OCI-LY3 (cell line): ENCODE results near the gene C10orf90.

Experiments
- H2AFZ ChIP-seq: fragments of 200-600, 300-600 bp; shearing (Covaris generic); 2 replicates; pipeline ENCODE4 v1.6.0; 2014; ENCODE audit warnings: antibody characterized with exemption, low read depth, low read length
- H3K27ac ChIP-seq: fragments of 200-600, 300-600 bp; sonication (generic); 2 replicates; pipeline ENCODE4 v1.5.1; 2014; ENCODE audit warnings: mild to moderate bottlenecking, low read length, moderate library complexity, mixed read lengths
- H3K27me3 ChIP-seq: fragments of 200-600, 300-600 bp; sonication (generic); 2 replicates; pipeline ENCODE4 v1.6.1; 2014; ENCODE audit warnings: low read depth, low read length, mixed read lengths
- H3K36me3 ChIP-seq: fragments of 200-600, 300-600 bp; sonication (generic); replicated peaks from 2 replicates; pipeline ENCODE3; 2014; ENCODE audit warnings: low read depth, low read length, mixed read lengths
- H3K4me1 ChIP-seq: fragments of 300-600, 200-600 bp; sonication (generic); 2 replicates; pipeline ENCODE4 v1.6.1; 2014; ENCODE audit warnings: low read length, mixed read lengths
- H3K4me2 ChIP-seq: fragments of 200-600, 300-600 bp; sonication (generic); 2 replicates; pipeline ENCODE4 v1.6.1; 2014; ENCODE audit warnings: low read length, mixed read lengths
- H3K4me3 ChIP-seq: fragments of 300-600, 200-600 bp; sonication (generic); 2 replicates; pipeline ENCODE4 v1.5.1; 2014; ENCODE audit warnings: antibody characterized with exemption, mild to moderate bottlenecking, low read length, moderate library complexity
- H3K79me2 ChIP-seq: fragments of 300-600, 200-600 bp; shearing (Covaris generic); 2 replicates; pipeline ENCODE4 v1.6.1; 2014; ENCODE audit warnings: mild to moderate bottlenecking, low read length, mixed read lengths
- H3K9ac ChIP-seq: fragments of 300-600, 200-600 bp; shearing (Covaris generic); 2 replicates; pipeline ENCODE4 v1.6.0; 2014; ENCODE audit warnings: mild to moderate bottlenecking, low read length, moderate library complexity
- H3K9me3 ChIP-seq: fragments of 200-600, 300-600 bp; shearing (Covaris generic); 2 replicates; pipeline ENCODE4 v1.6.1; 2014; ENCODE audit warnings: low read length, mixed read lengths; ENCODE audit not compliant: insufficient read depth
- H4K20me1 ChIP-seq: fragments of 200-600, 300-600 bp; sonication (generic); 2 replicates; pipeline ENCODE4 v1.6.1; 2016; ENCODE audit warnings: low read length, mixed read lengths; ENCODE audit not compliant: insufficient read depth
- CTCF ChIP-seq: fragments of 200-600, 300-600 bp; sonication (generic); IDR thresholded peaks from 2 replicates; pipeline ENCODE4 v1.5.1; 2014; ENCODE audit warnings: antibody characterized with exemption, low read length, low read depth
- EZH2phosphoT487 ChIP-seq: fragments of 200-600 bp; shearing (Covaris generic); IDR thresholded peaks from 2 replicates; pipeline ENCODE4 v1.6.1; 2018; ENCODE audit warnings: antibody characterized with exemption, mixed run types, low read depth

The C10orf90 gene

GRCh38 chr10:126618466-126618865 is 52.0 kb downstream of the C10orf90 start:
- Histone ChIP-seq H3K9ac (no peak overlapping the region), H3K4me3 (no peak overlapping the region), H3K4me1 (no peaks in the 10 kb centered on the region), H3K9me3 (no peaks in the 10 kb centered on the region), H4K20me1 (no peaks in the 10 kb centered on the region), H3K4me2 (no peak overlapping the region), H3K79me2 (no peaks in the 10 kb centered on the region), H3K36me3 (no peaks in the 10 kb centered on the region), H3K27ac (no peak overlapping the region), H2AFZ (no peak overlapping the region), H3K27me3 (no peaks in the 10 kb centered on the region)
- TF ChIP-seq CTCF, result no peak
- TF ChIP-seq EZH2phosphoT487, result no peak

- Histone ChIP-seq H3K9me3 (no peaks in the 10 kb centered on the region), H3K27me3 (no peaks in the 10 kb centered on the region), H2AFZ (no peak overlapping the region), H3K79me2 (no peaks in the 10 kb centered on the region), H3K36me3 (no peaks in the 10 kb centered on the region), H3K27ac (no peak overlapping the region), H3K4me3 (no peak overlapping the region), H3K4me1 (no peaks in the 10 kb centered on the region), H3K4me2 (no peak overlapping the region), H3K9ac (no peak overlapping the region), H4K20me1 (no peaks in the 10 kb centered on the region)
- TF ChIP-seq EZH2phosphoT487, result no peak
- no peak for TF ChIP-seq CTCF
These were observed 52.8 kb downstream of the C10orf90 start for GRCh38 chr10:126617733-126618132.

GRCh38 chr10:126617208-126617607 is 53.3 kb downstream of the C10orf90 start:
- no peaks in the 10 kb centered on the region for H3K36me3 ChIP-seq
- no peaks in the 10 kb centered on the region for H3K9me3 ChIP-seq
- H4K20me1 ChIP-seq, result no peaks in the 10 kb centered on the region
- H3K27me3 ChIP-seq, result no peaks in the 10 kb centered on the region
- no peaks in the 10 kb centered on the region for H3K79me2 ChIP-seq
- no peak overlapping the region for H2AFZ ChIP-seq
- no peaks in the 10 kb centered on the region for H3K4me1 ChIP-seq
- TF ChIP-seq CTCF, result no peak
- no peak for TF ChIP-seq EZH2phosphoT487
- no peak overlapping the region for H3K4me3 ChIP-seq
- no peak overlapping the region for H3K4me2 ChIP-seq
- H3K27ac ChIP-seq, result no peak overlapping the region
- no peak overlapping the region for H3K9ac ChIP-seq

- Histone ChIP-seq H3K4me2 (no peak overlapping the region), H3K4me3 (no peak overlapping the region), H3K4me1 (no peaks in the 10 kb centered on the region), H3K27me3 (no peaks in the 10 kb centered on the region), H3K9ac (no peak overlapping the region), H3K9me3 (no peaks in the 10 kb centered on the region), H4K20me1 (no peaks in the 10 kb centered on the region), H3K36me3 (no peaks in the 10 kb centered on the region), H3K27ac (no peak overlapping the region), H3K79me2 (no peaks in the 10 kb centered on the region), H2AFZ (no peak overlapping the region)
- TF ChIP-seq EZH2phosphoT487 (no peak), CTCF (no peak)
These were observed 53.8 kb downstream of the C10orf90 start for GRCh38 chr10:126616737-126617136.
